DND-41 (cell line): ENCODE data around the gene REEP2.

Experiments used
- EZH2 ChIP-seq: IDR thresholded peaks from 3 replicates; pipeline ENCODE4 v1.6.1; 2012; ENCODE audit warnings: borderline replicate concordance, low read depth, mild to moderate bottlenecking, moderate library complexity, low read length, inconsistent platforms; ENCODE audit not compliant: severe bottlenecking
- TF ChIP-seq, protein P1 (sequence below): IDR thresholded peaks from 2 replicates; pipeline ENCODE4 v1.5.1; 2012; ENCODE audit warnings: borderline replicate concordance, low read length, moderate library complexity, mild to moderate bottlenecking; ENCODE audit not compliant: poor library complexity, severe bottlenecking; ENCODE audit errors: extremely low read depth

DNA sequence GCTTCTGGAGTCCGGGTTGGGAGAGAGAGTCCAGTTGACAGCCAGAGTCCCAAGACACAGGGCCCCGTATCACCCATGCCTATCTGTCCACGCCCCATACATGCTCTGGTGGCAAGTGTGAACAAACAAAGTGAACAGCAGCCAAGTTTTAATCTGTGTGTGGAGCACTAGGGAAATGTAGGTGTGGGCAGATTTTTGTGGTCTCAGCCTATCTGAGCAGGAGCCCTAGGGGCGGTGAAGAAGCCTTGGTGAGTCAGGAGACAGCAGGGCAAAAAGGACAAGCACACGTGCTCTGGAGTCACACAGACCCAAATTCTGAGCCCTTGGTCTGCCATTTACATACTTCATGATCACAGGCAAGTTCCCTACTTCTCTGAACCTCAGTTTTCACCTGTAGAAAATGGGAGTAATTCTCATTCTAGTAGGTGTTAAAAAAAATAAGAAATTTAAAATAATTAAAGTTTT is 49.7 kb downstream of the REEP2 start:
- TF ChIP-seq, protein P1, sequence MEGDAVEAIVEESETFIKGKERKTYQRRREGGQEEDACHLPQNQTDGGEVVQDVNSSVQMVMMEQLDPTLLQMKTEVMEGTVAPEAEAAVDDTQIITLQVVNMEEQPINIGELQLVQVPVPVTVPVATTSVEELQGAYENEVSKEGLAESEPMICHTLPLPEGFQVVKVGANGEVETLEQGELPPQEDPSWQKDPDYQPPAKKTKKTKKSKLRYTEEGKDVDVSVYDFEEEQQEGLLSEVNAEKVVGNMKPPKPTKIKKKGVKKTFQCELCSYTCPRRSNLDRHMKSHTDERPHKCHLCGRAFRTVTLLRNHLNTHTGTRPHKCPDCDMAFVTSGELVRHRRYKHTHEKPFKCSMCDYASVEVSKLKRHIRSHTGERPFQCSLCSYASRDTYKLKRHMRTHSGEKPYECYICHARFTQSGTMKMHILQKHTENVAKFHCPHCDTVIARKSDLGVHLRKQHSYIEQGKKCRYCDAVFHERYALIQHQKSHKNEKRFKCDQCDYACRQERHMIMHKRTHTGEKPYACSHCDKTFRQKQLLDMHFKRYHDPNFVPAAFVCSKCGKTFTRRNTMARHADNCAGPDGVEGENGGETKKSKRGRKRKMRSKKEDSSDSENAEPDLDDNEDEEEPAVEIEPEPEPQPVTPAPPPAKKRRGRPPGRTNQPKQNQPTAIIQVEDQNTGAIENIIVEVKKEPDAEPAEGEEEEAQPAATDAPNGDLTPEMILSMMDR: no peak
- no peak for TF ChIP-seq EZH2
